Measurements from ENCODE around the gene KCTD15.

DNA sequence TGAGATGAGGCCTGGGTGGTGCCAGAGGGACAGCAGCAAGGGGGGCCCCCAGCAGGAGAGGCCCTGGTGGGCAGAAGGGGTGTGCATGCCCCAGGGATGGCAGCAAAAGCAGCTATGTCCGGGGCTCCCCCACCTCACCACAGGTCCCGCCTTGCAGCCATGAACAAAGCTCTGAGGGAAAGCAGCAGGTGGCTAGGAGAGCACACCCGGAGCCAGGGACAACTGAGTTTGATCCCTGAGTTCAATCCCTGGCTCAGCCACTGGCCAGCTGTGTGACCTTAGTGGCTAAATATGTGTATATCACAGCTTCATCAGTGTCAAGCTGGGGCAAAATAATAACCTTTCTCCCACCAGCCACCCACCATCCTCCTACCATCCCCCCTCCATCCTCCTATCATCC lies 47.7 kb upstream of the KCTD15 start:
- TF ChIP-seq, protein P1, sequence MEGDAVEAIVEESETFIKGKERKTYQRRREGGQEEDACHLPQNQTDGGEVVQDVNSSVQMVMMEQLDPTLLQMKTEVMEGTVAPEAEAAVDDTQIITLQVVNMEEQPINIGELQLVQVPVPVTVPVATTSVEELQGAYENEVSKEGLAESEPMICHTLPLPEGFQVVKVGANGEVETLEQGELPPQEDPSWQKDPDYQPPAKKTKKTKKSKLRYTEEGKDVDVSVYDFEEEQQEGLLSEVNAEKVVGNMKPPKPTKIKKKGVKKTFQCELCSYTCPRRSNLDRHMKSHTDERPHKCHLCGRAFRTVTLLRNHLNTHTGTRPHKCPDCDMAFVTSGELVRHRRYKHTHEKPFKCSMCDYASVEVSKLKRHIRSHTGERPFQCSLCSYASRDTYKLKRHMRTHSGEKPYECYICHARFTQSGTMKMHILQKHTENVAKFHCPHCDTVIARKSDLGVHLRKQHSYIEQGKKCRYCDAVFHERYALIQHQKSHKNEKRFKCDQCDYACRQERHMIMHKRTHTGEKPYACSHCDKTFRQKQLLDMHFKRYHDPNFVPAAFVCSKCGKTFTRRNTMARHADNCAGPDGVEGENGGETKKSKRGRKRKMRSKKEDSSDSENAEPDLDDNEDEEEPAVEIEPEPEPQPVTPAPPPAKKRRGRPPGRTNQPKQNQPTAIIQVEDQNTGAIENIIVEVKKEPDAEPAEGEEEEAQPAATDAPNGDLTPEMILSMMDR (optimal IDR thresholded peaks at IDR 0.05 in 1 of 3, IDR thresholded peaks at IDR 0.05 in 1 of 3, conservative IDR thresholded peaks at IDR 0.05 in 1 of 3; ENCODE audit: extremely low read depth in 1 of 3, insufficient read depth in 2 of 3, low read length in 3 of 3) = no peak
- TF ChIP-seq EZH2 (IDR thresholded peaks at IDR 0.05; ENCODE audit: low read length) = no peak
